Stimulated activated CD4-positive, alpha-beta T cell treated with anti-CD3 and anti-CD28 coated beads, Interleukin-15, amount 100 ng/mL, for 1 hour (primary cell): Measurements from ENCODE around the gene ABCA12.

Experiments used
- DNase-seq, 2 donors: peaks; one replicate each; pipeline ENCODE4 v3.0.0-alpha.2; 2020; ENCODE audit warnings: low read depth in 1 of 2, low spot score in 1 of 2

ABCA12 gene

GRCh38 chr2:214987261-214987660, 151.2 kb downstream of the ABCA12 start:
- DNase-seq = no peak

GRCh38 chr2:214985619-214986018, 152.8 kb downstream of the ABCA12 start:
- DNase-seq = no peak

GRCh38 chr2:214966420-214966819, 172.0 kb downstream of the ABCA12 start:
- no peak for DNase-seq

- DNase-seq = no peak
Measured at GRCh38 chr2:214960677-214961076, 177.7 kb downstream of the ABCA12 start.

- DNase-seq = no peak
Measured at GRCh38 chr2:214946949-214947348, 191.5 kb downstream of the ABCA12 start.

- DNase-seq = no peak
Measured at GRCh38 chr2:214934006-214934405, 204.4 kb downstream of the ABCA12 start.

GRCh38 chr2:214904634-214905033, 233.8 kb downstream of the ABCA12 start:
- no peak for DNase-seq

- DNase-seq = no peak
Measured at GRCh38 chr2:214904176-214904575, 234.2 kb downstream of the ABCA12 start.

GRCh38 chr2:214902286-214902685, 236.1 kb downstream of the ABCA12 start:
- no peak for DNase-seq

- no peak for DNase-seq
Measured at GRCh38 chr2:214899751-214900150, 238.7 kb downstream of the ABCA12 start.

- no peak for DNase-seq
Measured at GRCh38 chr2:214896274-214896673, 242.2 kb downstream of the ABCA12 start.

- DNase-seq = no peak
Measured at GRCh38 chr2:214895469-214895868, 243.0 kb downstream of the ABCA12 start.

- no peak for DNase-seq
Measured at GRCh38 chr2:214889301-214889700, 249.1 kb downstream of the ABCA12 start.

- no peak for DNase-seq
Measured at GRCh38 chr2:214881647-214882202, 256.7 kb downstream of the ABCA12 start.
